Activated CD4-positive, alpha-beta T cell treated with anti-CD3 and anti-CD28 coated beads, Interleukin-2, amount 50 U/mL, for 24 hours (primary cell): ENCODE results near the gene TSHZ2.
"Not testable (repeated sequence)": the region's sequence is repeated elsewhere in the genome, so short reads cannot be mapped to it uniquely, and the experiment has no call there.

ENCODE experiments used
- DNase-seq, 2 donors: peaks; one replicate each; pipeline ENCODE4 v3.0.0-alpha.2; 2020; ENCODE audit warnings: low read depth in 1 of 2, low spot score in 1 of 2

Gene TSHZ2

GRCh38 chr20:52963131-52963530 is 9.0 kb upstream of the TSHZ2 start:
- DNase-seq: no peak

- DNase-seq: no peak
Measured at GRCh38 chr20:52964131-52964530, 8.0 kb upstream of the TSHZ2 start.

GRCh38 chr20:52965380-52965779 is 6.8 kb upstream of the TSHZ2 start:
- no peak for DNase-seq

GRCh38 chr20:52965819-52966218 is 6.3 kb upstream of the TSHZ2 start:
- DNase-seq: no peak

GRCh38 chr20:52966543-52966942 is 5.6 kb upstream of the TSHZ2 start:
- not testable (repeated sequence) for DNase-seq

- no peak for DNase-seq
Measured at GRCh38 chr20:52971498-52972189, 514 bp upstream of the TSHZ2 start.

GRCh38 chr20:52972965-52973819 is 1.0 kb downstream of the TSHZ2 start:
- DNase-seq: peak; percentile 6 to 28

GRCh38 chr20:52974179-52974594 is 2.0 kb downstream of the TSHZ2 start:
- DNase-seq: peak in 1 of 2 donors; percentile 48

GRCh38 chr20:52975029-52975732 is 3.0 kb downstream of the TSHZ2 start:
- DNase-seq: peak in 1 of 2 donors; percentile 14

GRCh38 chr20:52975803-52976531 is 3.8 kb downstream of the TSHZ2 start:
- DNase-seq: no peak

- no peak for DNase-seq
Measured at GRCh38 chr20:52978851-52979250, 6.7 kb downstream of the TSHZ2 start.

- DNase-seq: no peak
Measured at GRCh38 chr20:52981051-52981450, 8.9 kb downstream of the TSHZ2 start.

GRCh38 chr20:52983726-52984450 is 11.7 kb downstream of the TSHZ2 start:
- DNase-seq: no peak

- no peak for DNase-seq
Measured at GRCh38 chr20:52984451-52984810, 12.3 kb downstream of the TSHZ2 start.

- no peak for DNase-seq
Measured at GRCh38 chr20:52985687-52986086, 13.5 kb downstream of the TSHZ2 start.

- DNase-seq: no peak
Measured at GRCh38 chr20:52987295-52987694, 15.1 kb downstream of the TSHZ2 start.

- no peak for DNase-seq
Measured at GRCh38 chr20:52991830-52992229, 19.7 kb downstream of the TSHZ2 start.

GRCh38 chr20:52992632-52993031 is 20.5 kb downstream of the TSHZ2 start:
- DNase-seq: no peak

- no peak for DNase-seq
Measured at GRCh38 chr20:52993076-52993475, 20.9 kb downstream of the TSHZ2 start.

GRCh38 chr20:52994184-52994970 is 22.2 kb downstream of the TSHZ2 start:
- DNase-seq: no peak
